ENCODE measurements around the gene FAM83F. TPM values are rescaled to one million over a fixed set of nuclear protein-coding genes. Genes with fewer than 3 reads are reported as not detected.

The FAM83F gene
- total and polyA plus RNA-seq, 12 donors, result under 0.01 to 0.39 (median 0.11) TPM; not detected in 1

- H3K4me3 ChIP-seq, result no peak overlapping the region
- no peaks in the 10 kb centered on the region for H3K4me1 ChIP-seq (replicated peaks in 1 of 2)
- intact Hi-C loops (cut with DNase I), result no loop called here
- no peak for DNase-seq
- no peak for TF ChIP-seq CTCF (IDR thresholded peaks at IDR 0.05)
- TF ChIP-seq POLR2A (IDR thresholded peaks at IDR 0.05), result no peak
- no peaks in the 10 kb centered on the region for H3K9me3 ChIP-seq (replicated peaks in 1 of 3)
- peaks cover 17% of the 10 kb centered on the region for H3K27me3 ChIP-seq
- WGBS, 4 donors, result 85 to 91% (median 86%) methylated on average over 3 of the region's 3 CpGs
- H3K27ac ChIP-seq, result no peak overlapping the region
- no peaks in the 10 kb centered on the region for H3K36me3 ChIP-seq (replicated peaks in 1 of 2)
These were observed 2.0 kb downstream of the FAM83F start for GRCh38 chr22:39996732-39997131.

- H3K4me1 ChIP-seq (replicated peaks in 1 of 2), result no peaks in the 10 kb centered on the region
- DNase-seq, result no peak
- no peak for TF ChIP-seq POLR2A (IDR thresholded peaks at IDR 0.05)
- no peak for TF ChIP-seq CTCF (IDR thresholded peaks at IDR 0.05)
- peaks cover 17% of the 10 kb centered on the region for H3K27me3 ChIP-seq
- intact Hi-C loops (cut with DNase I), result no loop called here
- H3K9me3 ChIP-seq (replicated peaks in 1 of 3), result no peaks in the 10 kb centered on the region
- H3K27ac ChIP-seq, result no peak overlapping the region
- H3K36me3 ChIP-seq (replicated peaks in 1 of 2), result no peaks in the 10 kb centered on the region
- WGBS, 4 donors, result 73 to 96% (median 89%) methylated on average over 3 of the region's 3 CpGs
- no peak overlapping the region for H3K4me3 ChIP-seq
These were observed 2.7 kb downstream of the FAM83F start for GRCh38 chr22:39997421-39997820.

GRCh38 chr22:39997939-39998726, 3.4 kb downstream of the FAM83F start:
- Histone ChIP-seq H3K9me3 (replicated peaks in 1 of 3) (no peaks in the 10 kb centered on the region), H3K36me3 (replicated peaks in 1 of 2) (no peaks in the 10 kb centered on the region), H3K4me1 (replicated peaks in 1 of 2) (no peaks in the 10 kb centered on the region), H3K27me3 (peaks cover 17% of the 10 kb centered on the region), H3K4me3 (no peak overlapping the region), H3K27ac (no peak overlapping the region)
- TF ChIP-seq POLR2A (IDR thresholded peaks at IDR 0.05), result no peak
- no peak for TF ChIP-seq CTCF (IDR thresholded peaks at IDR 0.05)
- intact Hi-C loops (cut with DNase I), result no loop called here
- DNase-seq, result peak in 2 of 7 donors; percentile 12 to 56
- WGBS, 4 donors, result 66 to 82% (median 80%) methylated on average over 10 to 11 of the region's 11 CpGs

GRCh38 chr22:39999144-39999757, 4.5 kb downstream of the FAM83F start:
- Histone ChIP-seq H3K4me1 (replicated peaks in 1 of 2) (no peaks in the 10 kb centered on the region), H3K4me3 (no peak overlapping the region), H3K27me3 (peaks cover 13% of the 10 kb centered on the region), H3K9me3 (replicated peaks in 1 of 3) (no peaks in the 10 kb centered on the region), H3K36me3 (replicated peaks in 1 of 2) (no peaks in the 10 kb centered on the region), H3K27ac (no peak overlapping the region)
- 78 to 93% (median 82%) methylated on average over 8 to 16 of the region's 16 CpGs for WGBS, 4 donors
- no peak for TF ChIP-seq POLR2A (IDR thresholded peaks at IDR 0.05)
- no peak for TF ChIP-seq CTCF (IDR thresholded peaks at IDR 0.05)
- intact Hi-C loops (cut with DNase I), result no loop called here
- DNase-seq, result no peak
